GF-D8 (cell line): ENCODE measurements around the gene FAM72B.
"Not testable (repeated sequence)": the region's sequence is repeated elsewhere in the genome, so short reads cannot be mapped to it uniquely, and the experiment has no call there.

Source experiments
- DNase-seq: peaks from one replicate; lab custom pipeline; 2025; lab: John Stamatoyannopoulos, UW

The FAM72B gene

GRCh38 chr1:121184290-121185127, at the start of gene FAM72B, which contains the start of gene SRGAP2C:
TSS of gene FAM72B (minus strand) at chr1:121184340. CDS start at chr1:121183489, 851 bp downstream.
TSS of gene SRGAP2C (plus strand) at chr1:121184975. CDS start at chr1:121187447, 2,472 bp downstream.
- DNase-seq, result peak; percentile 97

- not testable (repeated sequence) for DNase-seq
Observed at GRCh38 chr1:121232445-121233125, 48.4 kb upstream of the FAM72B start.

GRCh38 chr1:121230636-121231035, 46.5 kb upstream of the FAM72B start:
- not testable (repeated sequence) for DNase-seq

GRCh38 chr1:121227544-121228330, 43.6 kb upstream of the FAM72B start:
- not testable (repeated sequence) for DNase-seq

DNA sequence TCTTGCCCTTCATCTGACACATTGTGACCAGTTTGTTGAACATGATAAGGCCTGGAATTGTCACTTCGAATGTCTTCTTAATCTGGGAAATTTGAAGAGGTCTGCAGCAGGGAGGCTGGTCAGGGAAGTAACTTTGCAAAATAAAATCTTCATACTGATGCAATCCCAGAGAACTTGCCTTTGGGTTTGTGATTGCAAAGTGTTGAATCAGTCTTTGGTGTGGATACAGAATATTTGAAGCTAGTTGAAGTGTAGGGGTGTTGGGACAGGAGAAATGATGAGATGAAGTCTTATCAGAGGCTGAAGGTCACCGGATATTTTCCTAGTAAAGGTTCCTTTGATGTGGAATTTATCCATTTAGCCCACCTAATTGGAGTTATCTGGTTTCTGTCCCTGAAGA, 42.8 kb upstream of the FAM72B start:
- not testable (repeated sequence) for DNase-seq

DNA sequence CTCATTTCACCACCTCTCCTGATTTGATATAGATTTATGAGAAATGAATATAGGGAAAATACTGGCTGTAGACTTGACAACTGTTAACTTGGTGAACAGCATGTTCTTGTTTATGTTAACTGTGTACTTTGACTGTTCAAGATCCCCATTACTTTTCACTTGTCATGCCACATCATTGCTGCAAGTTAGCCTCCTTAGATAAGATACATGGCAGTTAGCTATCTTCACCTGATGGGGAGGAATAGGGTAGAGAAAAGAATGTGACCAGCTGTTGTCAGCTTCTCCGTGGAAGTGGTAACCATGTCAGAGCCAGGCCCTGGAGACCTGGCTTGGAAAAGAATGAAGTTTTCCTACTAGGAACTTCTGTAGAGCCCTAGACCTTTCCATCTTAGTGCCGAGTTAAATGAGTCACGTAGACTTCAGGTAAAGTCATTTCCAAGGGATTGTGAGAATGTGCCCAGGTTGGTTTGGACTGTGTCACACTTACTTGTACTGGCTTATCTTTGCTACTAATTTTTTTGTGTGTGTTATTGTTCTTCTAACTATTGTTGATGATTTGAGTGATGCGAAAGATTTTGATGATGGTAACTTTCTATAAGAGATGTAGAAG, 42.3 kb upstream of the FAM72B start:
- not testable (repeated sequence) for DNase-seq

GRCh38 chr1:121224714-121225113, 40.6 kb upstream of the FAM72B start:
- DNase-seq, result not testable (repeated sequence)

GRCh38 chr1:121221770-121222169, 37.6 kb upstream of the FAM72B start:
- DNase-seq, result not testable (repeated sequence)

DNA sequence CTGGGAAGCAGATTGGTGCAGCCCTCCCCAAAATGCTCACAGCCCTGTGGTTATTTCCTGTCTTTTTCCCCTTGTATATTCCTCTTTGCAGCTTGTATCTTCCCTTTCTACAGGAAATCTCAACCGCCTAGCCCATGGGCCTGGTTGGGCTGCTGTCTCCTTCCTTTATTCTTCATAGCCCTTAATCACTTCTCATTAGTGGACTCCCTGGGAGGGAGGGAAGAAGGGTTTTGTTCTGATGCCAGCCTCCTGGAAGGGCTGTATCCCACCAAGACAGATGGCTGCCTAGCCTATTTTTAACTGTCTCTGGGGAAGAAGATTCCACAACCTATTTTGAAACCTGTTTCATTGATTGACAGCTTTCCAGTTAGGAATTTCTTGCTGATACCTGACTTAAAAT, 32.5 kb upstream of the FAM72B start:
- DNase-seq, result not testable (repeated sequence)

GRCh38 chr1:121215699-121216417, 31.7 kb upstream of the FAM72B start:
- DNase-seq, result not testable (repeated sequence)

DNA sequence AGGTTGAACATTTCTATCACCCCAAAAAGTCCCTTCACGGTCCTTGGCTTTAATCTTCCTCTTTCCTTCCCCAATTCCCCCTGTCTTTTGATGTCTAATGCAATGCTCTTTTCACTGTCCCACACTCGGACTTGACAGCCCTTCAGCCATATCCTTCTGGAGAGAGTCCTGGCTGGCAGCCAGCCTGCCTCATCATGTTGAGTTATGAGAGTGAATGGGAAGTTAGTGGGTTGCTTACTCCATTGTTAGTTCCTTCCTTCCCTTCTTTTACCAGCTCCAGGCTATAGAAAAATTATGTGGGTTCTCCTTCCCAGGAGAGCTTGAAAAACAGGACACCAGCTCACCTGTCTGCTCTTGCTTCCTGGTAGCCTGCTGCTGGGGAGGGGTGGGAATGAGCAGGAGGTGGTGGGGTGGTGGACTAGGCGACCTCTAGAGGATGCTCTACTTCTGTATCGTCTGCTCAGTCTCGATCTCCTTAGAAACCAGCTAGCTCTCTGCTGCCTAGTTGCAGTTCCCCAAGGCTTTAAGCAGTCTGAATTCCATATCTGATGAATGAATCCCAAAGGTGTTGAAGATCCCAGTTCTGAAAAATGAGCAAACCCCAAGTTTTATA, 30.5 kb upstream of the FAM72B start:
- not testable (repeated sequence) for DNase-seq

- DNase-seq, result not testable (repeated sequence)
Observed at GRCh38 chr1:121213491-121213890, 29.4 kb upstream of the FAM72B start.

- not testable (repeated sequence) for DNase-seq
Observed at GRCh38 chr1:121210778-121211177, 26.6 kb upstream of the FAM72B start.

- not testable (repeated sequence) for DNase-seq
Observed at GRCh38 chr1:121208375-121208774, 24.2 kb upstream of the FAM72B start.

- not testable (repeated sequence) for DNase-seq
Observed at GRCh38 chr1:121207328-121207727, 23.2 kb upstream of the FAM72B start.

DNA sequence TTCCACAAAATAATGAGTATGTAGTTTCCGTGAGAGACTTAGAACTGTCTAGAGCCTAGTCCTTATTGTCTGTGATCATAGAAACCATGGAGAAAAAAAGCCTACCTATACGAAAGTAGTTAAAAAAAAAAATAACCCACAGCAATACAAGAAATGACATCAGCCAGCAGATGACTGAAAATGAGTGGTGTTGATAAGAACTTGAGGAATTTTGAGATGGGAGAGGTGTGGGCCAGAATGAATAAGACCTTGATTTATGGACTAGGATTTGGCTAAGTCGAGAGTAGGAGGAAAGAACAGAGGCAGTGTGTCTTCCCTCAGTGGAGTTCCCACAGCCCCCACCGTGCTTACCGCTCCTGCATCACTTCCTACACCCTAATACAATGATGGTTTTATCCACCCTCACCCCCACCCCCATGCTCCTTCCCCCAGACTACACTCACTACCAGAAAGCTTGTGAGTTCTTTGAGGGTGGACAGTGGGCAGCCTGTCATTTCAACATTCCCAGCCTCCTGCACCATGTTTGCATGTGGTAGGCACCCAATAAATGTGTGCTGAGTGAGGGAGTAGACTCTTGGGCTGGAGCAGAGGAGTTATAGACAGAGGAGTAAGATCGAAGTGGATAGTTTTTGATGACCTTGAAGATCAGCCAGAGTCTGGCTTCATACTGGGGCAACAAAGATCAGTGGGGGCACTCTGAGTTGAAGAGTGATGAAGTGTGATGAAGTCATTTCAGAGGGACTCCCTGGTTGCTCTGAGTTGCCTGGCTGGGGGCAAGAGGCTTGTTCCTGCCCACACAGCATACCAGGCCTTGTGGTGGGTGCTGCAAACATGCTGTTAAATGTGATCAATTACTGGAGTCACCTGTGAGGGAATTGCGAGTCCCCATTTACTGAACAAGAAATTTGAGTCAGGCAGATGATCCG, 21.9 kb upstream of the FAM72B start:
- DNase-seq, result not testable (repeated sequence)

- DNase-seq, result not testable (repeated sequence)
Observed at GRCh38 chr1:121202986-121203385, 18.8 kb upstream of the FAM72B start.

DNA sequence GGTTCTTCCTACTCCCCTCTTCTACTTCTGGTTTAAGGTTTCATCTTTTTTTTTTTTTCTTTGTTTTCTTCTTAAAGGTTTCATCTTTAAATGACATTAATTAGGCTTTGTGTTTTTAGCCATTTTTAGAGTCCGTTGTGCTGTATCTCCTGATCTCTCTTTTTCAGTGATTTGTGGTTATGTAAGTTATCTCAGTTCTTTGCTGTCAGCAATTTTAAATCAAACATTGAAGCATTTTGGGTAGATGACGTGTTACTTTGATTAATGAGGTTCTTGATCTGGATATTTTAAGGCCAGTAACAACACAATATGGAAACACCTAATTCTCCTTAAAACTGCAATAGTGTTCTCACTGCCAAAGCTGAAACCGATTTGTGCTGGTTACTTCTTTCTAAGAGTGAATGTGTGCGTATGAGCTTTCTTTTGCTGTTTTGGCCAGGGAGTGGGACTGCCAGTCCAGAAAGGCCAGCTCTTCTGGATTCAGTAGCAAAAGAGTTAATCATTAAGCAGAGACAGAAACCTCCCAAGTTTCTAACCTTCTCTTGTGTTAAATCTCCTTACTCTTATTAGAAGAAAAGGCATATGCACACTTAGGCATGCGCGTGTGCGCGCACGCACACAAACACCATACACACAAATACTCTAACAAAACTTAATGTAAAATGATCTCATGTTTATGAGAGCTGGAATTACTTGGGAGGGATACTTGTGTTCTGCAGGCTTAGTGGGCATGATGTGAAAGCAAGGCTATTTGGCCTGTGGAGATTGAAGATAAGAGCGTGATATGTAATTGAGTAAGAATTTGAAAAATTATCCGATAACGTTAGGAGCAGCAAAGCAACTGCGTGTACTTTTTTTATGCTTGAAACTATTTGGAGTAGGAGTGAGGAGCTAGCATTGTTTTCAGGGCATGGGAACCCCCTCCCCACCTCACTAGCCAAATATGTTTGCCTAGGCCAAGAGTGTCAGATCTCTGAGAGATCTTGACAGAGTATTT, 17.1 kb upstream of the FAM72B start:
- DNase-seq, result not testable (repeated sequence)
